IMR-90 (cell line): ENCODE measurements around the gene SERPINB11. TPM values are rescaled to one million over a fixed set of nuclear protein-coding genes. Genes with fewer than 3 reads are reported as not detected.

ENCODE experiments used
- ATAC-seq: fragments of 200-7000 bp; cut with Tn5 transposase; 2 replicates; pipeline ENCODE4 v1.9.1; 2020; ENCODE audit warnings: low read depth, mild to moderate bottlenecking, moderate library complexity
- BruUV-seq: library from RNA; stranded (reverse); fragments of 400-500 nt; replicated peaks from 2 replicates; lab custom pipeline; 2021; lab: Mats Ljungman, UMichigan
- CTCF ChIA-PET: fragments of 300-600 bp; formaldehyde crosslinking; extraction: SDS; loops from one replicate; lab custom pipeline; 2021; ENCODE audit warnings: antibody characterized with exemption; lab: Yijun Ruan, JAX
- POLR2A ChIA-PET: fragments of 300-600 bp; sonication (Branson Sonifier 250); formaldehyde crosslinking; loops from one replicate; lab custom pipeline; 2022; ENCODE audit warnings: antibody characterized with exemption; ENCODE audit not compliant: unreplicated experiment; lab: Charles Lee
- DNase-seq: peaks from one replicate; pipeline ENCODE4 v3.0.0; 2013
- H2AFZ ChIP-seq: replicated peaks from 2 replicates; pipeline ENCODE3; 2013; ENCODE audit warnings: low read length, mild to moderate bottlenecking; ENCODE audit not compliant: poor library complexity
- H2AK5ac ChIP-seq: 2 replicates; pipeline ENCODE4 v1.6.1; 2013; ENCODE audit warnings: low read depth, low read length, inconsistent platforms
- H2AK9ac ChIP-seq: replicated peaks from 2 replicates; pipeline ENCODE3; 2013; ENCODE audit warnings: mild to moderate bottlenecking, low read depth, low read length, moderate library complexity; ENCODE audit not compliant: poor library complexity
- H2BK120ac ChIP-seq: 2 replicates; pipeline ENCODE4 v1.6.1; 2013; ENCODE audit warnings: low read depth, low read length, inconsistent platforms
- H2BK15ac ChIP-seq: 3 replicates; pipeline ENCODE4 v1.6.1; 2013; ENCODE audit warnings: low read depth, low read length, inconsistent platforms
- H2BK20ac ChIP-seq: 2 replicates; pipeline ENCODE4 v1.6.1; 2013; ENCODE audit warnings: low read depth, mild to moderate bottlenecking, inconsistent platforms, low read length, moderate library complexity
- H2BK5ac ChIP-seq: 2 replicates; pipeline ENCODE4 v1.6.1; 2013; ENCODE audit warnings: mild to moderate bottlenecking, low read depth, low read length, inconsistent platforms; ENCODE audit not compliant: poor library complexity, severe bottlenecking
- H3K14ac ChIP-seq: replicated peaks from 2 replicates; pipeline ENCODE4 v1.6.1; 2013; ENCODE audit warnings: low read depth, low read length, inconsistent platforms
- H3K18ac ChIP-seq: 2 replicates; pipeline ENCODE4 v1.6.1; 2013; ENCODE audit warnings: low read depth, low read length, control low read depth
- H3K23ac ChIP-seq: 2 replicates; pipeline ENCODE4 v1.6.1; 2013; ENCODE audit warnings: low read depth, low read length, inconsistent platforms
- H3K27ac ChIP-seq: 2 replicates; pipeline ENCODE4 v1.5.1; 2013; ENCODE audit warnings: mild to moderate bottlenecking, control low read depth, low read length; ENCODE audit not compliant: insufficient read depth
- H3K27me3 ChIP-seq: 2 replicates; pipeline ENCODE4 v1.6.1; 2013; ENCODE audit warnings: low read length; ENCODE audit not compliant: control insufficient read depth, insufficient read depth
- H3K36me3 ChIP-seq: 2 replicates; pipeline ENCODE4 v1.6.1; 2013; ENCODE audit warnings: low read length, mixed read lengths; ENCODE audit not compliant: control insufficient read depth, insufficient read depth
- H3K4ac ChIP-seq: 2 replicates; pipeline ENCODE4 v1.6.1; 2013; ENCODE audit warnings: low read depth, low read length, inconsistent platforms
- H3K4me1 ChIP-seq: 2 replicates; pipeline ENCODE4 v1.6.1; 2013; ENCODE audit warnings: low read length, mixed read lengths; ENCODE audit not compliant: control insufficient read depth, insufficient read depth
- H3K4me2 ChIP-seq: 2 replicates; pipeline ENCODE4 v1.6.1; 2013; ENCODE audit warnings: low read depth, mild to moderate bottlenecking, control low read depth, low read length, moderate library complexity
- H3K4me3 ChIP-seq: 2 replicates; pipeline ENCODE4 v1.5.1; 2013; ENCODE audit warnings: low read depth, mild to moderate bottlenecking, control low read depth, low read length, moderate library complexity; ENCODE audit not compliant: insufficient read depth
- H3K56ac ChIP-seq: 2 replicates; pipeline ENCODE4 v1.6.1; 2013; ENCODE audit warnings: low read length, inconsistent platforms; ENCODE audit not compliant: insufficient read depth; ENCODE audit errors: extremely low read depth
- H3K79me1 ChIP-seq, 2 experiments: 2 replicates each; pipeline ENCODE4 v1.6.1; 2013; ENCODE audit warnings: low read length in 2 of 2, inconsistent platforms in 1 of 2, low read depth in 1 of 2
- H3K9ac ChIP-seq: 2 replicates; pipeline ENCODE4 v1.6.1; 2013; ENCODE audit warnings: low read depth, low read length, control low read depth
- H3K9me1 ChIP-seq: 2 replicates; pipeline ENCODE4 v1.6.1; 2013; ENCODE audit warnings: low read length, inconsistent platforms; ENCODE audit not compliant: insufficient read depth
- H3K9me3 ChIP-seq: 2 replicates; pipeline ENCODE4 v1.6.1; 2013; ENCODE audit warnings: low read length; ENCODE audit not compliant: control insufficient read depth, insufficient read depth
- H4K20me1 ChIP-seq: 2 replicates; pipeline ENCODE4 v1.6.1; 2013; ENCODE audit warnings: low read length, inconsistent platforms; ENCODE audit not compliant: insufficient read depth
- H4K5ac ChIP-seq: 2 replicates; pipeline ENCODE4 v1.6.1; 2013; ENCODE audit warnings: mild to moderate bottlenecking, low read depth, low read length, control low read depth
- H4K8ac ChIP-seq, 2 experiments: 2 replicates each; pipeline ENCODE4 v1.6.1; 2013; ENCODE audit warnings: low read depth in 2 of 2, low read length in 2 of 2, control low read depth in 1 of 2, inconsistent platforms in 1 of 2
- H4K91ac ChIP-seq: 2 replicates; pipeline ENCODE4 v1.6.1; 2013; ENCODE audit warnings: low read depth, low read length, inconsistent platforms; ENCODE audit not compliant: insufficient read depth
- CEBPB ChIP-seq: IDR thresholded peaks from 2 replicates; pipeline ENCODE4 v1.6.1; 2012; ENCODE audit warnings: low read depth, low read length, improper control_type of control experiment
- CHD1 ChIP-seq: IDR thresholded peaks from 2 replicates; pipeline ENCODE4 v1.6.1; 2012; ENCODE audit warnings: low read depth, low read length, improper control_type of control experiment
- CTCF ChIP-seq: conservative IDR thresholded peaks from 2 replicates; pipeline ENCODE4 v1.5.1; 2012; ENCODE audit warnings: mild to moderate bottlenecking, low read depth, low read length, improper control_type of control experiment
- FOS ChIP-seq: fragments of 150-350 bp; IDR thresholded peaks from 2 replicates; pipeline ENCODE4 v1.6.1; 2016; ENCODE audit warnings: low read depth, low read length
- MAFK ChIP-seq: IDR thresholded peaks from 2 replicates; pipeline ENCODE4 v1.6.1; 2012; ENCODE audit warnings: low read depth, low read length, improper control_type of control experiment
- MAZ ChIP-seq: IDR thresholded peaks from 2 replicates; pipeline ENCODE4 v1.6.1; 2012; ENCODE audit warnings: low read depth, mild to moderate bottlenecking, low read length, improper control_type of control experiment, moderate library complexity, borderline replicate concordance
- MXI1 ChIP-seq: IDR thresholded peaks from 2 replicates; pipeline ENCODE4 v1.6.1; 2012; ENCODE audit warnings: low read depth, mild to moderate bottlenecking, low read length, moderate library complexity, borderline replicate concordance
- NFE2L2 ChIP-seq: fragments of 150-350 bp; IDR thresholded peaks from 2 replicates; pipeline ENCODE4 v1.6.1; 2016; ENCODE audit warnings: low read depth, mild to moderate bottlenecking, low read length
- POLR2A ChIP-seq: IDR thresholded peaks from 2 replicates; pipeline ENCODE4 v1.6.1; 2012; ENCODE audit warnings: mild to moderate bottlenecking, low read depth, low read length
- RAD21 ChIP-seq: IDR thresholded peaks from 2 replicates; pipeline ENCODE4 v1.6.1; 2012; ENCODE audit warnings: low read length, improper control_type of control experiment
- RCOR1 ChIP-seq: IDR thresholded peaks from 2 replicates; pipeline ENCODE4 v1.6.1; 2012; ENCODE audit warnings: mild to moderate bottlenecking, low read length, improper control_type of control experiment; ENCODE audit not compliant: insufficient replicate concordance
- RFX5 ChIP-seq: IDR thresholded peaks from 2 replicates; pipeline ENCODE4 v1.8.0; 2012; ENCODE audit warnings: low read depth, mild to moderate bottlenecking, low read length, moderate library complexity
- SMC3 ChIP-seq: fragments of 150-350 bp; IDR thresholded peaks from 2 replicates; pipeline ENCODE4 v1.6.1; 2016; ENCODE audit warnings: low read depth, mild to moderate bottlenecking, antibody characterized with exemption, low read length, moderate library complexity
- USF2 ChIP-seq: fragments of 150-350 bp; IDR thresholded peaks from 2 replicates; pipeline ENCODE4 v1.6.1; 2017; ENCODE audit warnings: mild to moderate bottlenecking, antibody characterized with exemption, low read length, low read depth
- WGBS, 2 experiments: methylation state at CpG; one replicate each; pipeline versions ENCODE4 v1.1.5 to v1.1.7; 2013; ENCODE audit warnings: missing lambda C conversion rate in 2 of 2; ENCODE audit not compliant: insufficient read length in 1 of 2; ENCODE audit errors: extremely low coverage in 2 of 2; 5-methylcytosine and 5-hydroxymethylcytosine counted together
- dilution Hi-C: fragments of 300-500 bp; cut with HindIII; formaldehyde crosslinking; loops from one replicate; pipeline ENCODE4 v1.14.3; 2018; ENCODE audit warnings: low sequenced_read_pairs; ENCODE audit not compliant: unreplicated experiment
- in situ Hi-C: fragments of 300-500 bp; cut with MboI; formaldehyde crosslinking; loops from 3 replicates; pipeline ENCODE4 v1.14.3; 2019; ENCODE audit warnings: low sequenced_read_pairs, inconsistent platforms, mixed read lengths
- intact Hi-C: fragments of 100-400 bp; cut with micrococcal nuclease; formaldehyde crosslinking; loops from 2 replicates; pipeline ENCODE4 v1.10.0; 2022
- polyA plus RNA-seq, 3 experiments: library from polyadenylated mRNA; depleted of rRNA; stranded (reverse); fragments of >200 nt; gene quantifications; 2 replicates each; pipeline ENCODE4 v1.2.3, GENCODE V29; 2012; ENCODE audit warnings: low replicate concordance in 1 of 3
- total RNA-seq: library from RNA; depleted of rRNA; stranded (reverse); fragments of >200 nt; gene quantifications from 2 replicates; pipeline ENCODE4 v1.2.3, GENCODE V29; 2012

The SERPINB11 gene
- total and polyA plus RNA-seq, 2 of the 4 experiments (the other 2 are of a cell fraction), result 0.12 to 0.18 TPM

GRCh38 chr18:63763831-63764600 lies 61.3 kb downstream of the SERPINB11 start:
- POLR2A ChIA-PET, result interaction anchor here (0.6 kb wide), 1 partner anchor 236 kb away, joined by 3 read pairs; no protein-coding TSS in a partner anchor
- dilution Hi-C loops, result no loop called here
- Histone ChIP-seq H4K8ac (no peak overlapping the region), H2AFZ (no peak overlapping the region), H2BK5ac (peak overlapping the region; percentile 82), H4K20me1 (no peaks in the 10 kb centered on the region), H4K91ac (no peak overlapping the region), H3K9me3 (peaks cover 7% of the 10 kb centered on the region), H2AK9ac (no peak overlapping the region), H4K5ac (no peak overlapping the region), H2AK5ac (no peak overlapping the region), H2BK15ac (no peak overlapping the region), H3K79me1 (no peaks in the 10 kb centered on the region), H3K27ac (no peak overlapping the region), H3K14ac (no peak overlapping the region), H3K4me3 (no peak overlapping the region), H2BK120ac (peak overlapping the region; percentile 25; the same call in 1 of the 2 replicates), H3K9ac (no peak overlapping the region), H3K27me3 (no peaks in the 10 kb centered on the region), H3K36me3 (no peaks in the 10 kb centered on the region), H3K18ac (peak overlapping the region; percentile 14; the same call in 1 of the 2 replicates), H3K4me1 (peaks cover 2% of the 10 kb centered on the region; the same call in 1 of the 2 replicates), H2BK20ac (no peak overlapping the region), H3K56ac (no peak overlapping the region), H3K9me1 (no peaks in the 10 kb centered on the region), H3K4me2 (peak overlapping the region; percentile 8; the same call in 1 of the 2 replicates), H3K23ac (no peak overlapping the region), H3K4ac (no peak overlapping the region)
- CTCF ChIA-PET, result interaction anchor here (0.6 to 0.9 kb wide), 3 partner anchors 13 to 1065 kb away, joined by 3 to 4 read pairs (median 3); no protein-coding TSS in a partner anchor
- intact Hi-C loops, result loop anchor here (5.0 kb wide), 1 partner anchor 68 kb away; no protein-coding TSS in a partner anchor
- ATAC-seq, result peak; percentile 53
- DNase-seq, result peak; percentile 61
- in situ Hi-C loops, result no loop called here
- no CpG with 5 or more reads among the region's 3 CpGs for WGBS, 2 experiments
- no TSS peak for BruUV-seq
- TF ChIP-seq RFX5, result no peak
- TF ChIP-seq RAD21, result no peak
- no peak for TF ChIP-seq FOS
- TF ChIP-seq RCOR1, result no peak
- no peak for TF ChIP-seq MAZ
- no peak for TF ChIP-seq NFE2L2
- no peak for TF ChIP-seq USF2
- TF ChIP-seq CHD1, result no peak
- no peak for TF ChIP-seq SMC3
- TF ChIP-seq CTCF, result no peak
- no peak for TF ChIP-seq MXI1
- TF ChIP-seq CEBPB, result no peak; the same call in 1 of the 2 replicates
- no peak for TF ChIP-seq MAFK
- no peak for TF ChIP-seq POLR2A
